HG03060 (cell line): ENCODE data around the gene LARP1B.
"Not testable (repeated sequence)": the region's sequence is repeated elsewhere in the genome, so short reads cannot be mapped to it uniquely, and the experiment has no call there.

ENCODE experiments used
- ATAC-seq: cut with Tn5 transposase; IDR thresholded peaks from one replicate; pipeline ENCODE4 v1.9.1; 2021; ENCODE audit warnings: low read depth, moderate number of reproducible peaks; ENCODE audit not compliant: unreplicated experiment

Gene LARP1B

GRCh38 chr4:128220286-128221235 is 159.4 kb downstream of the LARP1B start:
- no peak for ATAC-seq

- ATAC-seq: no peak
Observed at GRCh38 chr4:128221586-128221985, 160.5 kb downstream of the LARP1B start.

- no peak for ATAC-seq
Observed at GRCh38 chr4:128225148-128225547, 164.0 kb downstream of the LARP1B start.

GRCh38 chr4:128227991-128228571 is 167.0 kb downstream of the LARP1B start:
- no peak for ATAC-seq

- ATAC-seq: no peak
Observed at GRCh38 chr4:128228845-128229795, 168.0 kb downstream of the LARP1B start.

GRCh38 chr4:128232719-128233118 is 171.6 kb downstream of the LARP1B start:
- no peak for ATAC-seq

- no peak for ATAC-seq
Observed at GRCh38 chr4:128234836-128235235, 173.7 kb downstream of the LARP1B start.

- ATAC-seq: no peak
Observed at GRCh38 chr4:128241019-128241418, 179.9 kb downstream of the LARP1B start.

- ATAC-seq: no peak
Observed at GRCh38 chr4:128241425-128241913, 180.4 kb downstream of the LARP1B start.

GRCh38 chr4:128241981-128242380 is 180.9 kb downstream of the LARP1B start:
- no peak for ATAC-seq

GRCh38 chr4:128242601-128243000 is 181.5 kb downstream of the LARP1B start:
- no peak for ATAC-seq

GRCh38 chr4:128244379-128244778 is 183.3 kb downstream of the LARP1B start:
- ATAC-seq: no peak

- ATAC-seq: not testable (repeated sequence)
Observed at GRCh38 chr4:128245391-128245790, 184.3 kb downstream of the LARP1B start.

- ATAC-seq: no peak
Observed at GRCh38 chr4:128247906-128248305, 186.8 kb downstream of the LARP1B start.

GRCh38 chr4:128249787-128250668 is 188.9 kb downstream of the LARP1B start:
- ATAC-seq: no peak

- no peak for ATAC-seq
Observed at GRCh38 chr4:128255906-128256305, 194.8 kb downstream of the LARP1B start.

GRCh38 chr4:128256539-128256938 is 195.4 kb downstream of the LARP1B start:
- no peak for ATAC-seq

GRCh38 chr4:128258166-128258565 is 197.1 kb downstream of the LARP1B start:
- ATAC-seq: not testable (repeated sequence)

GRCh38 chr4:128259889-128260288 is 198.8 kb downstream of the LARP1B start:
- ATAC-seq: not testable (repeated sequence)
